Endothelial cell of umbilical vein (primary cell): Measurements from ENCODE around the gene MBTPS1. TPM values are rescaled to one million over a fixed set of nuclear protein-coding genes. Genes with fewer than 3 reads are reported as not detected.

ENCODE experiments used
- BruUV-seq: library from RNA; stranded (reverse); fragments of 400-500 nt; replicated peaks from 2 replicates; lab custom pipeline; 2021; lab: Mats Ljungman, UMichigan
- CTCF ChIA-PET: fragments of 300-600, 350-600 bp; sonication (Branson Sonifier 250); formaldehyde crosslinking; loops from one replicate; lab custom pipeline; 2021; ENCODE audit warnings: antibody characterized with exemption, inconsistent platforms; lab: Charles Lee
- POLR2A ChIA-PET: fragments of 300-600, 350-600 bp; sonication (Branson Sonifier 250); formaldehyde crosslinking; loops from one replicate; lab custom pipeline; 2021; ENCODE audit warnings: antibody characterized with exemption, inconsistent platforms; lab: Charles Lee
- DNase-seq: peaks from one replicate; pipeline ENCODE4 v3.0.0-alpha.2; 2011; ENCODE audit warnings: low read depth, low spot score
- FAIRE-seq: peaks from 2 replicates; lab custom pipeline; 2011; peaks lifted over from hg19 to GRCh38; lab: Jason Lieb, UNC
- H2AFZ ChIP-seq: 2 replicates; pipeline ENCODE4 v1.6.0; 2012; ENCODE audit warnings: low read depth, low read length, control low read depth, inconsistent platforms
- H3K27ac ChIP-seq: 2 replicates; pipeline ENCODE4 v1.5.1; 2011; ENCODE audit warnings: low read depth, mild to moderate bottlenecking, control low read depth, low read length, moderate library complexity; ENCODE audit not compliant: insufficient read depth
- H3K27me3 ChIP-seq, 2 experiments: 2 replicates each; pipeline versions ENCODE4 v1.6.0 to v1.6.1; 2011; ENCODE audit warnings: low read length in 2 of 2, mixed read lengths in 1 of 2; ENCODE audit not compliant: control insufficient read depth in 2 of 2, insufficient read depth in 2 of 2
- H3K36me3 ChIP-seq, 2 experiments: 2 replicates in 1 of 2; 3 replicates in 1 of 2; pipeline ENCODE4 v1.5.1; 2011; ENCODE audit warnings: low read length in 2 of 2, mild to moderate bottlenecking in 1 of 2, moderate library complexity in 1 of 2; ENCODE audit not compliant: control insufficient read depth in 2 of 2, insufficient read depth in 2 of 2; ENCODE audit errors: extremely low read depth in 1 of 2
- H3K4me1 ChIP-seq: 3 replicates; pipeline ENCODE4 v1.5.1; 2011; ENCODE audit warnings: mild to moderate bottlenecking, low read length; ENCODE audit not compliant: control insufficient read depth, insufficient read depth; ENCODE audit errors: extremely low read depth
- H3K4me2 ChIP-seq: 2 replicates; pipeline ENCODE4 v1.6.1; 2011; ENCODE audit warnings: low read length, control low read depth, mixed read lengths; ENCODE audit not compliant: insufficient read depth
- H3K4me3 ChIP-seq, 3 experiments: fragments of 200-600 bp in 1 of 3; sonication (generic), shearing (Covaris generic) in 1 of 3; replicated peaks in 1 of 3; 2 replicates each; pipeline ENCODE4 v1.5.1; 2011 to 2016; ENCODE audit warnings: control low read depth in 3 of 3, low read length in 3 of 3, mild to moderate bottlenecking in 2 of 3, inconsistent platforms in 1 of 3, low read depth in 1 of 3, moderate library complexity in 1 of 3; ENCODE audit not compliant: insufficient read depth in 1 of 3
- H3K79me2 ChIP-seq: 2 replicates; pipeline ENCODE4 v1.6.0; 2012; ENCODE audit warnings: low read length, inconsistent platforms; ENCODE audit not compliant: control insufficient read depth, insufficient read depth
- H3K9ac ChIP-seq: replicated peaks from 2 replicates; pipeline ENCODE3; 2011; ENCODE audit warnings: low read length, control low read depth; ENCODE audit not compliant: insufficient read depth; ENCODE audit errors: extremely low read depth
- H3K9me1 ChIP-seq: replicated peaks from 3 replicates; pipeline ENCODE4 v1.6.0; 2011; ENCODE audit warnings: mild to moderate bottlenecking, low read length; ENCODE audit not compliant: control insufficient read depth, insufficient read depth; ENCODE audit errors: extremely low read depth
- H3K9me3 ChIP-seq: replicated peaks from 2 replicates; pipeline ENCODE4 v1.5.1; 2012; ENCODE audit warnings: low read length, inconsistent platforms; ENCODE audit not compliant: control insufficient read depth, insufficient read depth
- H4K20me1 ChIP-seq: replicated peaks from 2 replicates; pipeline ENCODE3; 2011; ENCODE audit warnings: mild to moderate bottlenecking, low read length; ENCODE audit not compliant: control insufficient read depth, insufficient read depth; ENCODE audit errors: extremely low read depth
- EZH2 ChIP-seq: IDR thresholded peaks from 2 replicates; pipeline ENCODE4 v1.6.1; 2012; ENCODE audit warnings: borderline replicate concordance, low read depth, mild to moderate bottlenecking, moderate library complexity, low read length, inconsistent platforms; ENCODE audit not compliant: severe bottlenecking
- FOS ChIP-seq: IDR thresholded peaks from 2 replicates; pipeline ENCODE4 v1.6.1; 2011; ENCODE audit warnings: mild to moderate bottlenecking, low read length, moderate library complexity, borderline replicate concordance; ENCODE audit not compliant: insufficient read depth
- GATA2 ChIP-seq: IDR thresholded peaks from 2 replicates; pipeline ENCODE4 v1.7.0; 2011; ENCODE audit warnings: low read depth, mild to moderate bottlenecking, moderate library complexity, mixed read lengths, low read length; ENCODE audit not compliant: insufficient read length, insufficient read depth
- JUN ChIP-seq: IDR thresholded peaks from 2 replicates; pipeline ENCODE4 v1.6.1; 2011; ENCODE audit warnings: borderline replicate concordance, low read depth; ENCODE audit not compliant: insufficient read length, insufficient read depth
- MAX ChIP-seq: IDR thresholded peaks from 2 replicates; pipeline ENCODE4 v1.6.1; 2011; ENCODE audit not compliant: insufficient read depth, insufficient read length
- MYC ChIP-seq: IDR thresholded peaks from one replicate; pipeline ENCODE4 v1.6.1; 2011; ENCODE audit warnings: mild to moderate bottlenecking, low read depth, low read length
- POLR2A ChIP-seq: IDR thresholded peaks from 2 replicates; pipeline ENCODE4 v1.6.1; 2012; ENCODE audit warnings: low read depth, mild to moderate bottlenecking, control low read depth, low read length
- POLR2AphosphoS5 ChIP-seq: IDR thresholded peaks from 2 replicates; pipeline ENCODE4 v1.6.1; 2012; ENCODE audit warnings: low read depth, mild to moderate bottlenecking, control low read depth, low read length, moderate library complexity; ENCODE audit not compliant: insufficient read depth
- dilution Hi-C: fragments of 300-500 bp; cut with MboI; formaldehyde crosslinking; loops from one replicate; pipeline ENCODE4 v1.15.0; 2019; ENCODE audit warnings: low sequenced_read_pairs; ENCODE audit not compliant: extremely low pct_ligation_motif_present
- intact Hi-C: fragments of 100-400 bp; cut with micrococcal nuclease; formaldehyde crosslinking; loops from one replicate; pipeline ENCODE4 v1.10.0; 2022
- polyA plus RNA-seq, 4 experiments: library from polyadenylated mRNA; depleted of rRNA in 3 of 4; stranded (reverse) in 3 of 4; unstranded in 1 of 4; fragments of >200 nt; gene quantifications; 2 replicates each; pipeline versions ENCODE4 v1.2.1 to v1.2.3, GENCODE V29; 2011 to 2012; ENCODE audit warnings: missing spikeins in 1 of 4
- total RNA-seq: library from RNA; stranded (reverse); gene quantifications from 2 replicates; pipeline ENCODE4 v1.2.3, GENCODE V29; 2021
- TF ChIP-seq, protein P1 (sequence below), 2 donors: IDR thresholded peaks; 1 replicate in 1 of 2; 2 replicates in 1 of 2; pipeline ENCODE4 v1.5.1; 2011; ENCODE audit warnings: low read length in 2 of 2, mild to moderate bottlenecking in 2 of 2, moderate library complexity in 2 of 2, control low read depth in 1 of 2, inconsistent platforms in 1 of 2, low read depth in 1 of 2; ENCODE audit not compliant: insufficient read depth in 1 of 2; ENCODE audit errors: extremely low read depth in 1 of 2

The MBTPS1 gene
- total and polyA plus RNA-seq, 2 donors (not counting 3 experiments of a cell fraction or from before 2014, with no cell fraction given), result 82.3 to 99.6 TPM

- no peaks in the 10 kb centered on the region for H3K27me3 ChIP-seq
- H3K9ac ChIP-seq, result no peak overlapping the region
- peaks cover 6 to 20% of the 10 kb centered on the region in 2 experiments for H3K36me3 ChIP-seq
- intact Hi-C loops (no loop called here), dilution Hi-C loops (no loop called here)
- H3K9me1 ChIP-seq, result no peaks in the 10 kb centered on the region
- H2AFZ ChIP-seq, result no peak overlapping the region
- DNase-seq, result no peak
- no peak overlapping the region for H3K4me3 ChIP-seq
- no peak overlapping the region for H3K27ac ChIP-seq
- TF ChIP-seq MAX, result no peak
- TF ChIP-seq POLR2AphosphoS5, result no peak
- TF ChIP-seq POLR2A, result no peak
- TF ChIP-seq EZH2, result no peak
- no peak for TF ChIP-seq FOS
- TF ChIP-seq, protein P1, sequence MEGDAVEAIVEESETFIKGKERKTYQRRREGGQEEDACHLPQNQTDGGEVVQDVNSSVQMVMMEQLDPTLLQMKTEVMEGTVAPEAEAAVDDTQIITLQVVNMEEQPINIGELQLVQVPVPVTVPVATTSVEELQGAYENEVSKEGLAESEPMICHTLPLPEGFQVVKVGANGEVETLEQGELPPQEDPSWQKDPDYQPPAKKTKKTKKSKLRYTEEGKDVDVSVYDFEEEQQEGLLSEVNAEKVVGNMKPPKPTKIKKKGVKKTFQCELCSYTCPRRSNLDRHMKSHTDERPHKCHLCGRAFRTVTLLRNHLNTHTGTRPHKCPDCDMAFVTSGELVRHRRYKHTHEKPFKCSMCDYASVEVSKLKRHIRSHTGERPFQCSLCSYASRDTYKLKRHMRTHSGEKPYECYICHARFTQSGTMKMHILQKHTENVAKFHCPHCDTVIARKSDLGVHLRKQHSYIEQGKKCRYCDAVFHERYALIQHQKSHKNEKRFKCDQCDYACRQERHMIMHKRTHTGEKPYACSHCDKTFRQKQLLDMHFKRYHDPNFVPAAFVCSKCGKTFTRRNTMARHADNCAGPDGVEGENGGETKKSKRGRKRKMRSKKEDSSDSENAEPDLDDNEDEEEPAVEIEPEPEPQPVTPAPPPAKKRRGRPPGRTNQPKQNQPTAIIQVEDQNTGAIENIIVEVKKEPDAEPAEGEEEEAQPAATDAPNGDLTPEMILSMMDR (IDR thresholded peaks at IDR 0.05; ENCODE audit: extremely low read depth in 1 of 2, insufficient read depth in 1 of 2, low read depth in 1 of 2, low read length in 2 of 2), result no peak
- no peak for TF ChIP-seq MYC
- TF ChIP-seq JUN, result no peak
- TF ChIP-seq GATA2, result no peak
- FAIRE-seq, result no peak
- H3K4me2 ChIP-seq, result no peak overlapping the region
- H3K79me2 ChIP-seq, result peaks cover 9% of the 10 kb centered on the region
- no TSS peak for BruUV-seq
- no peaks in the 10 kb centered on the region for H3K9me3 ChIP-seq
- no peaks in the 10 kb centered on the region for H4K20me1 ChIP-seq
- ChIA-PET CTCF (no interaction called here), POLR2A (no interaction called here)
- peaks cover 20% of the 10 kb centered on the region for H3K4me1 ChIP-seq
These were observed 41.4 kb downstream of the MBTPS1 start for GRCh38 chr16:84075376-84075775.
